CD4-positive, alpha-beta T cell treated with Interleukin-2 at 100 ng/mL for 4 hours (primary cell): Measurements from ENCODE around the gene NUDT17.
"Not testable (repeated sequence)": the region's sequence is repeated elsewhere in the genome, so short reads cannot be mapped to it uniquely, and the experiment has no call there.

Experiments
- DNase-seq: peaks from one replicate; pipeline ENCODE4 v3.0.0-alpha.2; 2020; ENCODE audit warnings: low spot score

NUDT17 gene, protein sequence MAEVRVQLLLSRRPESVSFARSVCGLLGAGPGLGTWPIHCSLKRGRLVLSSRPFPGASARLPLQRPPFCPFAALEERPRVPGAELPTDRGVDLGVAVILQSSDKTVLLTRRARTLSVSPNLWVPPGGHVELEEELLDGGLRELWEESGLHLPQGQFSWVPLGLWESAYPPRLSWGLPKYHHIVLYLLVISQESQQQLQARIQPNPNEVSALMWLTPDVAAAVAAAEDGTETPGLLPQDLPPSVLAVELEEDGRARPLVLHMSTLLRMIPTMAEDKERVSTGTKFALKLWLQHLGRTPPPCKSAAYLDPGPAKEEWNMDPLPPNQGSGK

GRCh38 chr1:145845514-145846161 is at the start of gene NUDT17:
NUDT17 (plus strand) TSS chr1:145845630; CDS start chr1:145845641, 11 bp downstream.
- DNase-seq, result peak; percentile 72

- no peak for DNase-seq
Measured at GRCh38 chr1:145796753-145797152, 48.7 kb upstream of the NUDT17 start.

GRCh38 chr1:145799806-145800205 is 45.6 kb upstream of the NUDT17 start:
- no peak for DNase-seq

- no peak for DNase-seq
Measured at GRCh38 chr1:145804235-145805045, 41.0 kb upstream of the NUDT17 start.

DNA sequence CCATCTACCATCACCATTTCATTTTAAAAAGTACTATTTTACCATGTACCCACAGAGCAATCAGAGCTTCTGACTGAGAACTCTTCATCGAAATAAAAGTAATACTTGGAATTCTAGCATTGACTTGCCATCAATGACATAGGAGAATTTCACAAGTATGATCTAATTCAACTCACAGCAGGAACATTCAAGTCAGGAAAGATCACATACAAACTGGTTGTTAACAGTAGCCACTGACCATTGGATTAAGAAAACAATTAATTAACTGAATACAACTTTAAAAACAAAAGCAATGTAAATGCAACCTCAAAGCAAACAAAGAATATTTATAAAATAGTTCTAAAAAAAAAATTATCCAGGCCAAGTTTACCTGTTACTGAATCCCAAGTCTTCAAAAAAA is 40.4 kb upstream of the NUDT17 start:
- DNase-seq, result no peak

- no peak for DNase-seq
Measured at GRCh38 chr1:145806408-145806807, 39.0 kb upstream of the NUDT17 start.

- DNase-seq, result no peak
Measured at GRCh38 chr1:145806844-145807243, 38.6 kb upstream of the NUDT17 start.

DNA sequence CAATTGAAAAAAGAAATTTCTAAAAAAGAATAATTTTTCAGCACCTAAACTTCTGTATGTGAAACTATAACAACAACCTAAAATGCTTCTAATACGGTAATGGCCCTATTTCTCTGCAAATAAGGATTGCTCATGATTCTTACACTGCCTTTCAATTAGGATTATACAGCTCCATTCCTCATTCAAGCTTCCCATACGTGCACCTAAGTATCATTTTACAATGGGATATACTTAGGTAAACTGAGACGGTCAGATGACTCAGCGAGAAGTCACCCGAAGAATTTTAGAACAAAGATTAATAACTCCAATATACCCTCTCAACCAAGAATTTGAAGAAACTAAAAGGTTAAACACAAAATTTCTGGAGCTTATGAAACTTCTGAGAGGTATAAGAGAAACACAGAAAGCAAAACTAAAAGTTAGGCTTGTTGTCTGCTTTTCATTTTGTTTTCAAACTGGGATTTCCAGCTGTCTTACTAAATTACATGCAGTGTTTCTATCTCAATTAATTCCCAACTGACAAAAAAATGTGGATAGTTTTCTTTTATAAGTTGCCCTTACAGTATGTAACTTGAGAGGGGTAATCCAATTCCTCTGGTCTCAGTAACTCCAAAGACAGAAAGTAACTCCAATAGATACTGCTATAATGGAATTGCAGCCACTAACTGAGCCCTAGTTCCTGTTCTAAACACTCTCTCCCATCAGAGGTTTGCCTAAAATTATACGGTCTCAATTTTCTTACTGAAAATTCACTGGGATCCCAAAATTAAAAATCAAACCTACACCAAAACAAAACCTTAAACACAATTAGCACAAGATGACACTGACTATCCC is 32.2 kb upstream of the NUDT17 start:
- not testable (repeated sequence) for DNase-seq

GRCh38 chr1:145818095-145818494 is 27.3 kb upstream of the NUDT17 start:
- DNase-seq, result not testable (repeated sequence)

DNA sequence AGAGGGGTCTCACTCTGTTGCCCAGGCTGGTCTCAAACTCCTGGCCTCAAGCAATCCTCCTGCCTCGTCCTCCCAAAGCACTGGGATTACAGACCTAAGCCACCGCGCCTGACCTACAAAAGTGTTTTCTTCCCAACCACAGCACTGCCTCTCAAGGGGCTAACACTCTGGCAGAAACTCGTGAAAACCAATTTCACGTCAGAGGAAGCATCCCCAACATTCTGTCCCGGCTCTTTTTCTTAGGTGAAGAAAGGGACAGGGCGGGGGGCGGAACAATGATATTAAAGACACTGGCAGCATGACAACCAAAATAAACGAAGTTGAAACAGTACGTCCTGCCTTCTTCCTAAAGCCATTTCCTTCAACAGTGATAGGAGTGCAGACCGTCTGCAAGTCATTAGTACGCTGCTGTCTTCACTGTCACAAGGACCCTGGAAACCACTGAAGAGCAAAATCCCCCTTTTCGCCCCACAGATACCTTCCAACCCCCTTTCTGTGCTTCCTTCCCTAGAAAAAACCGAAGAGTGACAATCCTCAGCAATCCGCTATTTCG is 22.6 kb upstream of the NUDT17 start:
- DNase-seq, result not testable (repeated sequence)

GRCh38 chr1:145823565-145824498 is 21.6 kb upstream of the NUDT17 start, which contains the start of the genes POLR3C and RNF115:
POLR3C (plus strand) TSS chr1:145824200; CDS start chr1:145825777, 1,577 bp downstream.
RNF115 (minus strand) TSS chr1:145824095; CDS start chr1:145823873, 222 bp downstream.
- DNase-seq, result peak; percentile 91

- DNase-seq, result no peak
Measured at GRCh38 chr1:145824499-145824842, 21.0 kb upstream of the NUDT17 start.

GRCh38 chr1:145826030-145826429 is 19.4 kb upstream of the NUDT17 start:
- DNase-seq, result no peak

- no peak for DNase-seq
Measured at GRCh38 chr1:145827966-145828365, 17.5 kb upstream of the NUDT17 start.

- no peak for DNase-seq
Measured at GRCh38 chr1:145828367-145829026, 16.9 kb upstream of the NUDT17 start.

GRCh38 chr1:145830810-145831209 is 14.6 kb upstream of the NUDT17 start:
- not testable (repeated sequence) for DNase-seq

GRCh38 chr1:145837656-145838055 is 7.8 kb upstream of the NUDT17 start:
- no peak for DNase-seq

DNA sequence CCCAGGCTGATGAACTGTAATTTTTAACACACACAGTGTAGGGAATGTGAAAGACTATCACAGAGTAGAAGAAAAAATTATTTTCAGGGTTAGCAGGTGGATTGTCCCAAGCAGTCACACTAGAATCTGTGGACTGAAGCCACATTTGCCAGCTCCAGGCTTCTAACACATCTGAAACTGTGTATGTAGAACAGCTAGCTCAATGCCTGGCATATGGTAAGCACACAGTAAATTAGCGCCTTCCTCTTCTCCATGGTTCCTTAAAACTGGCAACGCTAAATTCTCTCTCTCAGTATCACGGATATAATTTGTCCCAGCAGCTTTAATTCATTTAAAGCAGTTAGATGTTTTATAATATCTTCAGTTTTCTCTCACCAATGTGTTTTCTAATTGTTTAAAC is 2.4 kb upstream of the NUDT17 start:
- DNase-seq, result no peak

DNA sequence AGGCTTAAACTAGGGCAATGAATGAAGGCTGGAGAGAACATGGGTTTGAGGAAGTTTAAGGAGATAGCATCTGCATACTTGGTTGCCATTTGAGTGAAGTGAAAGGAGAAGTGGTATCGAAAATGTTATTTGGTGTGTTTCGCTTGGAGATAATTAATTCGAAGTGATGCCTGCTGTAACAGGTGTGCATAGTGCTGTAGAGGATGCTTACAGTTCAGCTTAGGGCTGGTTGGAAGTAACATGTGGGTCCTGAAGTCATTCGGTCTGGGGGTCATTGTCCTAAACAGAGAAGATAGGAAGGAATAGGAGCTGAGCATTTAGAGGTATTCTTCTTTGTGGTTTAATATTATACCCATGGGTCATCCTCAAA is 301 bp upstream of the NUDT17 start:
- no peak for DNase-seq

- DNase-seq, result peak; percentile 24
Measured at GRCh38 chr1:145846201-145846612, 777 bp downstream of the NUDT17 start.
